Smooth muscle cell (in vitro differentiated cells): ENCODE data around the gene CCND2. TPM values are rescaled to one million over a fixed set of nuclear protein-coding genes. Genes with fewer than 3 reads are reported as not detected.
A peak's percentile ranks its signal among the peaks of the same experiment; 100 is the strongest.

Source experiments
- DNase-seq: peaks from one replicate; lab custom pipeline; 2025; ENCODE audit not compliant: unreplicated experiment; lab: John Stamatoyannopoulos, UW
- H2AFZ ChIP-seq: fragments of 200-600 bp; sonication (generic); 2 replicates; pipeline ENCODE4 v1.6.0; 2016; ENCODE audit warnings: antibody characterized with exemption, low read depth, mild to moderate bottlenecking
- H3F3A ChIP-seq: fragments of 200-600 bp; sonication (generic); 2 replicates; pipeline ENCODE4 v1.6.0; 2017; ENCODE audit warnings: antibody characterized with exemption, low read depth
- H3K27ac ChIP-seq: fragments of 200-600 bp; sonication (generic); 2 replicates; pipeline ENCODE4 v1.5.1; 2016; ENCODE audit warnings: low read depth, mild to moderate bottlenecking
- H3K27me3 ChIP-seq: fragments of 200-600 bp; sonication (generic); 2 replicates; pipeline ENCODE4 v1.6.1; 2016; ENCODE audit warnings: low read depth, mild to moderate bottlenecking
- H3K36me3 ChIP-seq: fragments of 200-600 bp; sonication (generic); 2 replicates; pipeline ENCODE4 v1.5.1; 2016; ENCODE audit warnings: low read depth
- H3K4me1 ChIP-seq: fragments of 200-600 bp; sonication (generic); 2 replicates; pipeline ENCODE4 v1.5.1; 2016; ENCODE audit warnings: low read depth
- H3K4me2 ChIP-seq: fragments of 200-600 bp; sonication (generic); 2 replicates; pipeline ENCODE4 v1.6.0; 2016; ENCODE audit warnings: mild to moderate bottlenecking
- H3K4me3 ChIP-seq: fragments of 200-600 bp; sonication (generic); 2 replicates; pipeline ENCODE4 v1.5.1; 2016; ENCODE audit warnings: mild to moderate bottlenecking
- H3K79me2 ChIP-seq: fragments of 200-600 bp; sonication (generic); 2 replicates; pipeline ENCODE4 v1.6.0; 2016; ENCODE audit warnings: low read depth, mild to moderate bottlenecking
- H3K9ac ChIP-seq: fragments of 200-600 bp; sonication (generic); 2 replicates; pipeline ENCODE4 v1.6.0; 2016; ENCODE audit warnings: low read depth
- H3K9me3 ChIP-seq: fragments of 200-600 bp; sonication (generic); replicated peaks from 2 replicates; pipeline ENCODE4 v1.5.1; 2016; ENCODE audit warnings: low read depth
- H4K20me1 ChIP-seq: fragments of 200-600 bp; sonication (generic); 2 replicates; pipeline ENCODE4 v1.6.0; 2016; ENCODE audit warnings: low read depth
- whole genome bisulfite sequencing: methylation state at CpG from one replicate; pipeline ENCODE4 v1.1.7; 2016; ENCODE audit warnings: low lambda C conversion rate; 5-methylcytosine and 5-hydroxymethylcytosine counted together
- polyA plus RNA-seq: library from polyadenylated mRNA; unstranded; fragments of >200 nt; fragmentation: Nextera tagmentation; extraction: Ambion mirVana; gene quantifications from 2 replicates; pipeline ENCODE4 v1.2.1, GENCODE V29; 2016
- total RNA-seq: library from RNA; depleted of rRNA; stranded (reverse); fragments of >200 nt; gene quantifications from 2 replicates; pipeline ENCODE4 v1.2.3, GENCODE V29; 2014
- TF ChIP-seq, protein P1 (sequence below): fragments of 200-600 bp; sonication (generic); IDR thresholded peaks from 2 replicates; pipeline ENCODE4 v1.5.1; 2017; ENCODE audit warnings: borderline replicate concordance, mild to moderate bottlenecking, antibody characterized with exemption; ENCODE audit not compliant: insufficient read depth, poor library complexity, severe bottlenecking

The CCND2 gene
- total RNA-seq (462 and 556 TPM in 2 replicates), polyA plus RNA-seq (280 and 356 TPM in 2 replicates)

DNA sequence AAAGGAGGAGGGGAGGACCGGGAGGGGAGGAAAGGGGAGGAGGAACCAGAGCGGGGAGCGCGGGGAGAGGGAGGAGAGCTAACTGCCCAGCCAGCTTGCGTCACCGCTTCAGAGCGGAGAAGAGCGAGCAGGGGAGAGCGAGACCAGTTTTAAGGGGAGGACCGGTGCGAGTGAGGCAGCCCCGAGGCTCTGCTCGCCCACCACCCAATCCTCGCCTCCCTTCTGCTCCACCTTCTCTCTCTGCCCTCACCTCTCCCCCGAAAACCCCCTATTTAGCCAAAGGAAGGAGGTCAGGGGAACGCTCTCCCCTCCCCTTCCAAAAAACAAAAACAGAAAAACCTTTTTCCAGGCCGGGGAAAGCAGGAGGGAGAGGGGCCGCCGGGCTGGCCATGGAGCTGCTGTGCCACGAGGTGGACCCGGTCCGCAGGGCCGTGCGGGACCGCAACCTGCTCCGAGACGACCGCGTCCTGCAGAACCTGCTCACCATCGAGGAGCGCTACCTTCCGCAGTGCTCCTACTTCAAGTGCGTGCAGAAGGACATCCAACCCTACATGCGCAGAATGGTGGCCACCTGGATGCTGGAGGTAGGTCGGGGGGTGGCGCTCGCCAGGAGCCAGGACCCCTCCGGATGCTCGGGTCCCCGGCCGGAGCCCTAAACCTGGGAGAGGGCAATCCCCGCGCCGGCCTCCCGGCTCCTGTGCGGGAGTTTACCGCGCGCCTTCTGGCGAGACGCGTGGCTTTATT is at the start of gene CCND2:
CCND2 (plus strand) TSS at position 111 of the 744 bp plus-strand sequence; CDS start at position 390, 279 bp downstream.
- peaks cover 47% of the 10 kb centered on the region for H4K20me1 ChIP-seq
- peaks cover 14% of the 10 kb centered on the region for H3K4me1 ChIP-seq
- H3K27ac ChIP-seq: peak within 1 kb of the TSS; percentile 98
- under 1% methylated on average over 43 of the region's 52 CpGs for WGBS
- no peaks in the 10 kb centered on the region for H3K9me3 ChIP-seq
- peak within 1 kb of the TSS; percentile 84 for H3K4me3 ChIP-seq
- peak within 1 kb of the TSS; percentile 98 for H3K9ac ChIP-seq
- peak within 1 kb of the TSS; percentile 15 for H2AFZ ChIP-seq
- peak within 1 kb of the TSS; percentile 96 for H3K4me2 ChIP-seq
- H3K36me3 ChIP-seq: no peaks in the 10 kb centered on the region
- TF ChIP-seq, protein P1, sequence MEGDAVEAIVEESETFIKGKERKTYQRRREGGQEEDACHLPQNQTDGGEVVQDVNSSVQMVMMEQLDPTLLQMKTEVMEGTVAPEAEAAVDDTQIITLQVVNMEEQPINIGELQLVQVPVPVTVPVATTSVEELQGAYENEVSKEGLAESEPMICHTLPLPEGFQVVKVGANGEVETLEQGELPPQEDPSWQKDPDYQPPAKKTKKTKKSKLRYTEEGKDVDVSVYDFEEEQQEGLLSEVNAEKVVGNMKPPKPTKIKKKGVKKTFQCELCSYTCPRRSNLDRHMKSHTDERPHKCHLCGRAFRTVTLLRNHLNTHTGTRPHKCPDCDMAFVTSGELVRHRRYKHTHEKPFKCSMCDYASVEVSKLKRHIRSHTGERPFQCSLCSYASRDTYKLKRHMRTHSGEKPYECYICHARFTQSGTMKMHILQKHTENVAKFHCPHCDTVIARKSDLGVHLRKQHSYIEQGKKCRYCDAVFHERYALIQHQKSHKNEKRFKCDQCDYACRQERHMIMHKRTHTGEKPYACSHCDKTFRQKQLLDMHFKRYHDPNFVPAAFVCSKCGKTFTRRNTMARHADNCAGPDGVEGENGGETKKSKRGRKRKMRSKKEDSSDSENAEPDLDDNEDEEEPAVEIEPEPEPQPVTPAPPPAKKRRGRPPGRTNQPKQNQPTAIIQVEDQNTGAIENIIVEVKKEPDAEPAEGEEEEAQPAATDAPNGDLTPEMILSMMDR: no peak
- H3F3A ChIP-seq: peaks cover 9% of the 10 kb centered on the region
- no peaks in the 10 kb centered on the region for H3K27me3 ChIP-seq
- peak; percentile 57 for DNase-seq
- H3K79me2 ChIP-seq: peaks cover 51% of the 10 kb centered on the region

DNA sequence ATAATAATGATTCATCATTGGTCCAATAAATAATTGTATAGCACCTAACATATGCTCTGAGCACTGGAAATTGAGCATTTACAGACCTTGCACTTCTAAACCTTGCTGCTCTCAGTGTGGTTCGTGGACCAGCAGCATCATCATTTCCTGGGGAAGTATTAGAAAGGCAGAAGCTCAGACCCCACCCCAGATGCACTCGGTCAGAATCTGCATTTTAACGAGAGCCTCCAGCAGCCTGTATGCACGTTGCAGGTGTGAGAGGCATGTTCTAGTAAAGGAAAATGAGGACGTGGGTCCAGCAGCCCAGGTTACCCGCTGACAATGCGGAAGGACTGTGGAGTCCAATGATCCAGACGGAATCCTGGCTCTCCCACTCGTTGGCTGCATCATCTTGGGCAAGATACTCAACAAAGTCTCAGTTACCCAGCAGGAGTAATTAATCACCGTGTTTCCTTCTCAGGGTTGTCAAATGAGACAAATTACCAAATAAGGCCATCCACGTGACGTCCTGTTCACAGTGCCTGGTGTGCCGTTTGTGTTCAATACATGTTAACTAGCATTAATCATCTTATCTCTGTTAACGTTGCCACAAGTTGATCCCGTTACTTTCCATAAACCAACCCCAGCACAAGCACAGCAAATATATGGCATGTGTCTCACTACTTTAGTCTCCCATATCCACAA is 49.2 kb upstream of the CCND2 start:
- 73% methylated on average over 15 of the region's 15 CpGs for WGBS
- no peak overlapping the region for H3K4me2 ChIP-seq

DNA sequence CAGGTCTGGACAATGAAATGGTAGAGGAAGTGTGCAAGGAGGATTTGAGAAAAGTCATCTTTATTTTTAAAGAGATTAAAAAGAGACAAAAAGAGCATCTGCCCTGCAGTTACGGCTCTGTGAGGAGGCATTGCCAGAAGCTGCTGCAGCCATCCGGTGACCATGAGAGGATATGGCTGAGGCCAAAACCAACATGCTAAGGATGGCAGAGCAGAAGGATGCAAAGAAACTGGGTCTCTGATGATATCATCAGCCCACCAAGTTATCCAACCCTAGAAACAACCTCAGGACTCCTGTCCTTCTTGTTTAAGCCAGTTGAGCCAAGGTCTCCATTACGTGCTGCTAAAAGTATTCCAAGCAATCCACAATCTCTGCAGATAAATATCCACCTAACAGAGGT is 48.0 kb upstream of the CCND2 start:
- no peaks in the 10 kb centered on the region for H3K36me3 ChIP-seq
- H3K4me3 ChIP-seq: no peak overlapping the region
- no peaks in the 10 kb centered on the region for H4K20me1 ChIP-seq
- no peaks in the 10 kb centered on the region for H3K9me3 ChIP-seq
- no peaks in the 10 kb centered on the region for H3K27me3 ChIP-seq
- no peaks in the 10 kb centered on the region for H3F3A ChIP-seq
- no peak overlapping the region for H3K9ac ChIP-seq
- 97% methylated on average over 3 of the region's 3 CpGs for WGBS
- TF ChIP-seq, protein P1: no peak
- no peak overlapping the region for H3K4me2 ChIP-seq
- no peak for DNase-seq
- H2AFZ ChIP-seq: no peak overlapping the region
- no peaks in the 10 kb centered on the region for H3K79me2 ChIP-seq
- H3K4me1 ChIP-seq: no peaks in the 10 kb centered on the region
- H3K27ac ChIP-seq: no peak overlapping the region

More for the DNA sequence above, 49.2 kb upstream of the CCND2 start:
- no peaks in the 10 kb centered on the region for H3K79me2 ChIP-seq
- no peak overlapping the region for H3K9ac ChIP-seq
- H3K4me3 ChIP-seq: no peak overlapping the region
- H4K20me1 ChIP-seq: no peaks in the 10 kb centered on the region
- H3K36me3 ChIP-seq: no peaks in the 10 kb centered on the region
- no peak overlapping the region for H3K27ac ChIP-seq
- TF ChIP-seq, protein P1: no peak
- no peaks in the 10 kb centered on the region for H3K9me3 ChIP-seq
- no peak overlapping the region for H2AFZ ChIP-seq
- H3K4me1 ChIP-seq: no peaks in the 10 kb centered on the region
- no peaks in the 10 kb centered on the region for H3F3A ChIP-seq
- H3K27me3 ChIP-seq: no peaks in the 10 kb centered on the region
- no peak for DNase-seq
